Natural killer cell (primary cell): ENCODE data around the gene LRRC8C. TPM values are rescaled to one million over a fixed set of nuclear protein-coding genes. Genes with fewer than 3 reads are reported as not detected.

Experiments
- ATAC-seq, 3 donors: fragments of 150-1000 bp in 2 of 3; fragments of 200-7000 bp in 1 of 3; cut with Tn5 transposase; 1 replicate in 1 of 3; 2 replicates in 2 of 3; pipeline ENCODE4 v1.10.0; 2021; ENCODE audit warnings: mild to moderate bottlenecking in 2 of 3, moderate library complexity in 2 of 3
- DNase-seq, 2 donors: peaks; one replicate each; pipeline versions ENCODE4 v3.0.0 to v3.0.0-alpha.2; 2013 to 2021; ENCODE audit warnings: mixed read lengths in 1 of 2
- H3K27ac ChIP-seq: one replicate; pipeline ENCODE4 v1.5.1; 2013; ENCODE audit warnings: mild to moderate bottlenecking, low read length
- H3K27me3 ChIP-seq: one replicate; pipeline ENCODE4 v1.6.1; 2013; ENCODE audit warnings: low read length; ENCODE audit not compliant: control insufficient read depth, insufficient read depth
- H3K36me3 ChIP-seq: one replicate; pipeline ENCODE4 v1.6.1; 2013; ENCODE audit warnings: low read length; ENCODE audit not compliant: control insufficient read depth, insufficient read depth
- H3K4me1 ChIP-seq: one replicate; pipeline ENCODE4 v1.6.1; 2013; ENCODE audit warnings: low read length; ENCODE audit not compliant: control insufficient read depth, insufficient read depth
- H3K4me3 ChIP-seq: one replicate; pipeline ENCODE4 v1.5.1; 2013; ENCODE audit warnings: low read length
- H3K9me3 ChIP-seq: one replicate; pipeline ENCODE4 v1.6.1; 2013; ENCODE audit warnings: low read length; ENCODE audit not compliant: control insufficient read depth, insufficient read depth
- H3K27ac Mint-ChIP-seq, 2 donors: one replicate each; pipeline ENCODE4 v1.8.0; 2022; ENCODE audit warnings: mild to moderate bottlenecking in 2 of 2, mixed read lengths in 2 of 2, moderate library complexity in 1 of 2
- H3K27me3 Mint-ChIP-seq, 2 donors: one replicate each; pipeline ENCODE4 v1.8.0; 2022; ENCODE audit warnings: low read depth in 2 of 2, mixed read lengths in 2 of 2
- H3K36me3 Mint-ChIP-seq: one replicate; pipeline ENCODE4 v1.8.0; 2022; ENCODE audit warnings: mixed read lengths
- H3K4me1 Mint-ChIP-seq, 2 donors: one replicate each; pipeline ENCODE4 v1.8.0; 2022; ENCODE audit warnings: mixed read lengths in 2 of 2
- H3K4me3 Mint-ChIP-seq: one replicate; pipeline ENCODE4 v1.8.0; 2022; ENCODE audit warnings: mild to moderate bottlenecking, moderate library complexity, mixed read lengths
- H3K9me3 Mint-ChIP-seq, 2 donors: one replicate each; pipeline ENCODE4 v1.8.0; 2022; ENCODE audit warnings: mixed read lengths in 2 of 2
- CTCF ChIP-seq: fragments of 200-600 bp; IDR thresholded peaks from one replicate; pipeline ENCODE4 v1.8.0; 2022; ENCODE audit warnings: antibody characterized with exemption
- WGBS: methylation state at CpG from one replicate; pipeline ENCODE4 v1.1.7; 2013; ENCODE audit warnings: missing lambda C conversion rate; ENCODE audit not compliant: insufficient coverage; 5-methylcytosine and 5-hydroxymethylcytosine counted together
- intact Hi-C: fragments of 100-400 bp; cut with micrococcal nuclease; formaldehyde crosslinking; loops from one replicate; pipeline ENCODE4 v1.14.2; 2022
- total RNA-seq, 4 donors: library from RNA; stranded (reverse); fragments of 120-200 nt in 1 of 4; gene quantifications; one replicate each; pipeline versions ENCODE4 v1.2.3 to v1.2.4, GENCODE V29; 2013 to 2022

The LRRC8C gene
- total RNA-seq, 3 donors from 2014 or later (not counting 1 experiment from before 2014, with no cell fraction given): 7.6 to 19.1 (median 15.1) TPM

- ATAC-seq (peak; percentile 40 to 61 (median 41)), DNase-seq (no peak)
- 87% methylated on average over 2 of the region's 4 CpGs for whole genome bisulfite sequencing
- no peaks in the 10 kb centered on the region for H3K36me3 Mint-ChIP-seq
- TF ChIP-seq CTCF: no peak
- Histone ChIP-seq H3K9me3 (no peaks in the 10 kb centered on the region), H3K4me1 (peaks cover 8% of the 10 kb centered on the region), H3K27ac (no peak overlapping the region), H3K36me3 (no peaks in the 10 kb centered on the region), H3K4me3 (no peak overlapping the region), H3K27me3 (no peaks in the 10 kb centered on the region)
- intact Hi-C loops: loop anchor here (2.0 kb wide), 1 partner anchor 37 kb away; no protein-coding TSS in a partner anchor
- peaks cover 70 to 74% of the 10 kb centered on the region in 2 donors for H3K4me1 Mint-ChIP-seq
- no peaks in the 10 kb centered on the region for H3K9me3 Mint-ChIP-seq
- H3K27ac Mint-ChIP-seq: peak overlapping the region in 1 of 2 donors; percentile 80
- H3K4me3 Mint-ChIP-seq: no peak overlapping the region
- H3K27me3 Mint-ChIP-seq: no peaks in the 10 kb centered on the region
These were observed 39.0 kb downstream of the LRRC8C start for GRCh38 chr1:89671775-89672488.

- Mint-ChIP-seq H3K9me3 (no peaks in the 10 kb centered on the region), H3K27ac (peak overlapping the region; percentile 60 to 80), H3K27me3 (no peaks in the 10 kb centered on the region), H3K4me3 (peak overlapping the region; percentile 0), H3K4me1 (peaks cover 63 to 67% of the 10 kb centered on the region in 2 donors), H3K36me3 (no peaks in the 10 kb centered on the region)
- H3K4me1 ChIP-seq: peaks cover 8% of the 10 kb centered on the region
- ATAC-seq (no peak), DNase-seq (no peak)
- TF ChIP-seq CTCF: no peak
- 82% methylated on average over 5 of the region's 6 CpGs for WGBS
- H3K36me3 ChIP-seq: no peaks in the 10 kb centered on the region
- intact Hi-C loops: no loop called here
- H3K27me3 ChIP-seq: no peaks in the 10 kb centered on the region
- no peaks in the 10 kb centered on the region for H3K9me3 ChIP-seq
- H3K27ac ChIP-seq: no peak overlapping the region
- no peak overlapping the region for H3K4me3 ChIP-seq
These were observed 39.7 kb downstream of the LRRC8C start for GRCh38 chr1:89672489-89673183.

GRCh38 chr1:89673251-89673650 is 40.3 kb downstream of the LRRC8C start:
- Histone ChIP-seq H3K4me3 (no peak overlapping the region), H3K27me3 (no peaks in the 10 kb centered on the region), H3K4me1 (peaks cover 8% of the 10 kb centered on the region), H3K36me3 (no peaks in the 10 kb centered on the region), H3K9me3 (no peaks in the 10 kb centered on the region), H3K27ac (no peak overlapping the region)
- intact Hi-C loops: no loop called here
- Mint-ChIP-seq H3K27me3 (no peaks in the 10 kb centered on the region), H3K36me3 (no peaks in the 10 kb centered on the region), H3K27ac (peak overlapping the region in 1 of 2 donors; percentile 60), H3K4me3 (peak overlapping the region; percentile 0), H3K9me3 (no peaks in the 10 kb centered on the region), H3K4me1 (peaks cover 62 to 64% of the 10 kb centered on the region in 2 donors)
- DNase-seq: no peak
- no peak for ATAC-seq
- TF ChIP-seq CTCF: no peak
- WGBS: 75% methylated on average over 3 of the region's 4 CpGs
